Measurements from ENCODE around the gene JARID2. TPM values are rescaled to one million over a fixed set of nuclear protein-coding genes. Genes with fewer than 3 reads are reported as not detected.

The JARID2 gene
- total RNA-seq, 1 donor from 2014 or later: 11.7 TPM

GRCh38 chr6:15355683-15356099 is 109.8 kb downstream of the JARID2 start:
- DNase-seq (ENCODE audit: low read depth in 2 of 2): no peak

DNA sequence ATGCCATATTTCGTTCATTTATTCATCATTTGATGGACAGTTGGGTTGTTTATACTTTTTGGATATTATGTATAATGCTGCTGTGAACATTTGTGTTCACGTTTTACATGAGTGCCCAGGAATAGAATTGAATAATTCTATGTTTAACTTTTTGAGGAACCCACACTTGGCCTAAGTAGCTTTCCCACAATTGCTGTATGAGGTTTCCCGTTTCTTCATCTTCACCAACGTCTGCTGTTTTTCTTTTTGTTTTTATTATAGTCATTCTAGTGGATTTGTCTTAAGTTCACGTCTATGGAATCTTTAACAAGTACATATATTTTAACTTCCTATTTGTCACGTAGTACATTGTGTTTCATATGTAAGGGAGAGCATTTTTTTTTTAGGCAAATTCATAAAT is 110.3 kb downstream of the JARID2 start:
- no peak for DNase-seq (ENCODE audit: low read depth in 2 of 2)

DNA sequence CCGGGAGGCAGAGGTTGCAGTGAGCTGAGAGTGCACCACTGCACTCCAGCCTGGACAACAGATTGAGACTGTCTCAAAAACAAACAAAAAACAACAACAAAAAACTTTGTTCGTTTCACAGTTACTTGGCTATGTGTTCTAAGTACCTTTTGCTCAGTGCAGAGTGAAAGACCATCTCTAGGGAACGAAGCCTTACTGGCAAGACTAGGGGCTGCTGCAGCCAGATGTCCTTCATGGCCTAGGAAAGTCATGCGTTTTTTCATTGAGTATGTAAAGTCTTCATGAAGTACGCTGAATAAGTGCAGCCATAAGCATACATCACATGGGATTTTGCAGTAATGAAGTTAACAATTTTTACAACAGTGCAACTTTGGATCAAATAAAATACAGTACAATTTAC is 111.1 kb downstream of the JARID2 start:
- no peak for DNase-seq (ENCODE audit: low read depth in 2 of 2)

DNA sequence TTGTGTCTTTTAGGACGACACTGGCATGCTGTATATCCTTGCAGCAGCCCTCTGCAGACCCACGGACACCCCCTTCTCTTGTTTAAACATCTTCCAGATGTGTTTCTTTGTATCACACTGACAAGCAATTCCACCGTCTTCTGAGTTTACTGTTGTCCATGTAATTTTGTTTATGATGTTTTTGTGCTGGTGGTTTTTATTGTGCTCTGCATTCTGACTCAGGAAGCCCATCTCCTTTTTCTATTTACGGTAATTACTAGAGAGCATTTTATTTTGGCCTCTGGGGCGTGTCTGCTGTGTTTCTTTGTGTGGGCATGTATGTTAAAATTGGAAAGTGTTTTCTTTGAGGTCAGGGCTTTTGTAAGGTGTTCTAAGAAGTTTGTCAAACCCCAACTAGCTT is 111.9 kb downstream of the JARID2 start:
- DNase-seq (ENCODE audit: low read depth in 2 of 2): no peak

- no peak for DNase-seq (ENCODE audit: low read depth in 2 of 2)
Observed at GRCh38 chr6:15358579-15359327, 112.9 kb downstream of the JARID2 start.

DNA sequence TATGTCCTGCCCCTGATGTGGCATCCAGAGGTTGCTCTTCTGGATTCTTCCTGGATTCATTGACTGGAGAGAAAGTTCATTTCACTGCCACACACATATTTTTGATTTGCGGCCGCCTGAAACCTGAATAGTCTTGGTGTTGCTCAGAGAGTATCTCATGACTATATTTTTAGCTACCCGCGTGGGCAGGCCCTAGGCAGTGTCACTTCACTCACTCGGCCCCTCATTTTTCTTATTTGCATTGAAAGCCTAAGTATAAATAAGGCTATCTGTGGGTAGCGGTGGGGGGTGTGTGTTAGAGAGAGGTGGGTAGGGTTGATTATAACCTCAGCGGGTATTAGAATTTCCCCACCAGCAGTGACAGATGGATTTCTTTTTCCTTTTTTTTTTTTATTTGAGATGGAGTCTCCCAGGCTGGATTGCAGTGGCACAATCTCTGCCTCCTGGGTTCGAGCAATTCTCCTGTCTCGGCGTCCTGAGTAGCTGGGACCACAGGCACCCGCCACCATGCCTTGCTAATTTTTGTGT is 113.5 kb downstream of the JARID2 start:
- DNase-seq (ENCODE audit: low read depth in 2 of 2): no peak

GRCh38 chr6:15360300-15360699 is 114.4 kb downstream of the JARID2 start:
- no peak for DNase-seq (ENCODE audit: low read depth in 2 of 2)

DNA sequence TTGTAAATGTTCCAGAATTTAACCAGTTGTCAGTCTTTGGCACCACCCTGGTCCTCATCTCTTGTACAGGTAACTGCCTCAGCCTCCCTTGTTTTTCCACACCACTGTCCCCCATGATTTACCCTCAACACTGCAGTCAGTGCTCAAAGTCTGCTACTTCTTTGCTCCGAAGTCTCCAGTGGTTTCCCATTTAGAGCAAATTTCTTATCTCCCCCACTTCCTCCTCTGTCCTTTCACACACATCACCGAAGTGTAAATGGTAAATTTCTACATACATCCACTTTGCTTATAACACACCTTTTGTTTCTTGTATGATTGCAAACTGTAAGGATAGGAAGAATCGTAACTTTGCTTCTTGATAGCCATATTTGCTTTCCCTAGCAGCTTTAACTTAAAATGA is 115.3 kb downstream of the JARID2 start:
- DNase-seq (ENCODE audit: low read depth in 2 of 2): no peak

DNA sequence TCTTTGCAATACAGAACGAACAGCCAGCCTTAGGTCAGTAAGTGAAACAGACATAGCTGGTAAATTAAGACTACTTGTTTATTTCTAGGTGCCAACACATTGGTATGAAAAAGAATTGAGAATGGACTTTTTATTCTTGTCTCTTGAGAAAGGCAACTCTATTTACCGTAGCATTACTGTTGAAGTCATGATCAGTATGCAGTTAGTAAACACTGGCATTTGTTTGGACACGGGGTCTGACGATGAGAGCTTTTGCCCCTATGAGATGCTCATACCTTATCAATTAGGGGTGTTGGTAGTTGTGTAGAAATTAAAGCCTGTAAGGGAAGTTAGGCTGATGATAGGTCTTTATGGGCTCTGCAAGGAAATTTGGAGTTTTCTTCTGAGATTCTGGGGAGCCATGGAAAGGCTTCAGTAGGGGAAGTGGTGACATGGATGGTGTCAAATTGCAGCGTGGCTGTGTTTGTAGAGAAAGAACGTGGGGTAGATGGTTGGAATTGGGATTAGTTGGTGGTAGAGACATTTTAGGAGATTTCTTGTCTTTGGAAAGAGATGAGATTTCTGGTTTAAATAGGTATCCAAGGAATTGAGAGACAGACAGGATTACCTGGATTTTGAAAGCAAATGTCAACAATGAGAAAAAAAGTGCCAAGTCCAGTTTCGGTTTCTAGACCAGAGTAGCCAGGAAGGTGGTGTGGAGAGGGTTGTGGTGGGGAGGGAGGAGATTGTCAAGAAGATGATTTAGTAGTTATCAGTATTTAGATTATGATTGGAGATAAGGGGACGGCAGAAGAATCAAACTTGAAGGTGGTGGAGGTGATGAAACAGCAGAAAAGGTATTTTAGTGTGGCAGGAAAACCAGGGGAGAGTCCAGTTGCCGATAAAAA is 116.6 kb downstream of the JARID2 start:
- DNase-seq (ENCODE audit: low read depth in 2 of 2): peak in 1 of 2 donors; percentile 21

DNA sequence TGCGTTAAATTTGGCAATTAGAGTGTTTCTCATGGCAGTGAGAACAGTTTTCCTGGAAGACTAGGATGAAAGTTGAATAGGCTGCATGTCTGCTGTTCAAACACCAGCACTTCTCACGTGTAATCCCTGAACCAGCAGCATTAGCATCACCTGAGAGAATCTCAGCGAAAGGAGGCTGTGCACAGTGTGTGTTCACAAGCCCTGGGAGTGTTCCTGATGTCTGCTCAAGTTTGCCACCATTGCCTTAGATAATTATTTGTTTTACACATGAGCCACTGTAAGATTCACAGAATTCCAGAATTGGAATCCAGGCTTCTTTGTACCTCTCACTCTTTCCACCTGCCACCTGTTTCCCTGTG is 117.3 kb downstream of the JARID2 start:
- DNase-seq (ENCODE audit: low read depth in 2 of 2): no peak

DNA sequence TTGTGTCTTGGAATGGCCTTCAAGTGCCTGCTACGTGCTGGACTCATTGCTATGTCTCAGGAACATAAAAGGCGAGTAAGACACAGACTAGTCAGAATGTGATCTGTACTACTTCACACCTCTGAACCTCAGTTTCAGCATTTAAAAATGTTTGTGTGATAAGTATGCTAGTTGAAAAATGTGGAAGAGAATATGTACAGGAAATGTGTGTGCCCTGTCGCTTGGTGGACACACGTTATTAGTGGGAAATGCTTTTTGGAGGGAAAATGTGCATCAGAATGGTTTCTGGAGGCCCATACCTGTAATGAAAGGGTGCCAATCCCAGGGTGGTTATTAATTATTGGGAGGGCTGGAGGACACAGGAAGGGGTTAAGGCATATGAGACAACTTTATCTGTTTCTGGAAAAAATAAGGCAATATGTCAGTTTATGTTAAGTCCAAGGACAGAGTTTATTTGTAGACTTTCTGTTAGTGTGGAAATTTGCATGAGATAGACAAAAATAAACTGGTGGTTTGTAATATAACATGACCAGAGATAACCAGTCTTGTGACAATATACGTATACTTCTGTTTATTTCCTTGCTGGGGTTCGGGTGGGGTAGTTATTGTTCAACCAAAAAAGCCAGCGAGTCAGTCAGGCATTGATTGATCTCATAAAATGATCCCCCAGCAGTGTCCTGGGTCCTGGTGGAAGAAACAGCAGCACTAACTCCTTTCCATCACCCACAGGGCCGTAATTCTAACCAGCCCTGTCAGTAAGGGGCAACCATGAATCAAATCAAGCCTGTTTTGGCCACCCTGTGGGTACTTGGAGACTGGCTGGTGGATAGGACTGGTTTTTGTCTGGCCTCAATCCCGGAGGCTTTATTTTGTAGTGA is 117.9 kb downstream of the JARID2 start:
- DNase-seq (ENCODE audit: low read depth in 2 of 2): no peak

- DNase-seq (ENCODE audit: low read depth in 2 of 2): no peak
Observed at GRCh38 chr6:15364401-15365037, 118.7 kb downstream of the JARID2 start.

- peak in 1 of 2 donors; percentile 90 for DNase-seq (ENCODE audit: low read depth in 2 of 2)
Observed at GRCh38 chr6:15365273-15365687, 119.4 kb downstream of the JARID2 start.

GRCh38 chr6:15366003-15366535 is 120.2 kb downstream of the JARID2 start:
- DNase-seq (ENCODE audit: low read depth in 2 of 2): peak in 1 of 2 donors; percentile 10

- DNase-seq (ENCODE audit: low read depth in 2 of 2): no peak
Observed at GRCh38 chr6:15366879-15367278, 121.0 kb downstream of the JARID2 start.

DNA sequence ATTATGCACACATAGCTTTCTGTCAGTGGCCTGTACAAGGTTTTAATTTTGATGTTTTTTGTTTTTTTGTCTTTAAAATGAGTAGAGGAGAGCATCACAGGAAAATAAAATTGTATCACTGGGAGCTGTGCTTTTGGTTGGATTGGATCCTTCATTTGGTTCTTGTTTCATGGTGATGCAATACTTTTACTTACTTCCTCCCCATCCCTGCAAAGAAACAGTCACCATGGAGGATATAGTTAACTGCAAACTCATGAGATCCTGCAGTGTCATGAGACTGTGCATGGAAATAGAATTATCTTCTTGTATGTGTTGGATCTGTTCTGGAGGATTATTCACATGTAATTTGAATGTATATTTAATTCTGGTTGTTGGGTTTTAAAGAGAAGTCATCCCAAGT is 122.3 kb downstream of the JARID2 start:
- DNase-seq (ENCODE audit: low read depth in 2 of 2): no peak

DNA sequence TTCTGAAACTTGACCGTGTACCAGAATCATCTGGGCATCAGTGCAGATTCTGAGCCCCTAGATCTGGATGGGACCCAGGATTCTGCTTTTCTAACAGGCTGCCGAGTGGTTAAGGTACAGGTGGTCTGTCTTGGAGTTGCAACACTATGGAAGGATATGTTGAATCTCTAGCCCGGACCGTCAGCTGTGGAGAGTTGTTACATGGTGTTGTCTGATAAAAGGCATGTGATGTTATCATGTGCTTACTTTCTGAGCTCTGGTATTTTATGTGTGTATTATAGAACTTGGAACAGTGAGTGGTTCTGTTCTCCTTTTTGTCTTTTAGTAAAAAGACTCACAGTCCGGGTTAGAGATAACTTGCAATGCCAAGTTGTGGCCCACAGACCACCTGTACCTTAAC is 123.0 kb downstream of the JARID2 start:
- no peak for DNase-seq (ENCODE audit: low read depth in 2 of 2)

- no peak for DNase-seq (ENCODE audit: low read depth in 2 of 2)
Observed at GRCh38 chr6:15369838-15370237, 124.0 kb downstream of the JARID2 start.

GRCh38 chr6:15370733-15371671 is 125.1 kb downstream of the JARID2 start:
- DNase-seq (ENCODE audit: low read depth in 2 of 2): peak; percentile 34 to 55

GRCh38 chr6:15372932-15373331 is 127.1 kb downstream of the JARID2 start:
- no peak for DNase-seq (ENCODE audit: low read depth in 2 of 2)

All from lung microvascular endothelial cell (primary cell).